KMS-11 (cell line): ENCODE measurements around the gene ST14.
A peak's percentile ranks its signal among the peaks of the same experiment; 100 is the strongest.

Experiments
- H2AFZ ChIP-seq: fragments of 200-600 bp; sonication (generic); 2 replicates; pipeline ENCODE4 v1.6.1; 2016; ENCODE audit warnings: antibody characterized with exemption, mixed run types, low read depth
- H3K27ac ChIP-seq: fragments of 200-600 bp; sonication (generic); 2 replicates; pipeline ENCODE4 v1.6.1; 2016; ENCODE audit warnings: mild to moderate bottlenecking, mixed run types
- H3K27me3 ChIP-seq: fragments of 200-600 bp; sonication (generic); 2 replicates; pipeline ENCODE4 v1.6.1; 2017; ENCODE audit warnings: mild to moderate bottlenecking, low read depth, mixed run types, moderate library complexity; ENCODE audit not compliant: insufficient read depth
- H3K36me3 ChIP-seq: fragments of 200-600 bp; sonication (generic); 2 replicates; pipeline ENCODE4 v1.6.1; 2017; ENCODE audit warnings: mild to moderate bottlenecking, mixed run types; ENCODE audit not compliant: insufficient read depth
- H3K4me1 ChIP-seq: fragments of 200-600 bp; sonication (generic); 2 replicates; pipeline ENCODE4 v1.6.1; 2016; ENCODE audit warnings: mild to moderate bottlenecking, low read depth, mixed run types; ENCODE audit not compliant: poor library complexity, severe bottlenecking
- H3K4me2 ChIP-seq: fragments of 200-600 bp; sonication (generic); 2 replicates; pipeline ENCODE4 v1.7.0; 2016; ENCODE audit warnings: mild to moderate bottlenecking, mixed run types
- H3K4me3 ChIP-seq: fragments of 200-600 bp; sonication (generic); IDR thresholded peaks from 2 replicates; pipeline ENCODE4 v1.6.1; 2017; ENCODE audit warnings: low read depth, low read length, mixed read lengths; ENCODE audit not compliant: insufficient read depth
- H3K79me2 ChIP-seq: fragments of 200-600 bp; sonication (generic); 2 replicates; pipeline ENCODE4 v1.6.1; 2016; ENCODE audit warnings: low read depth, mixed run types; ENCODE audit not compliant: insufficient read depth
- H3K9ac ChIP-seq: fragments of 200-600 bp; sonication (generic); 2 replicates; pipeline ENCODE4 v1.6.1; 2016; ENCODE audit warnings: mild to moderate bottlenecking, mixed run types
- H4K20me1 ChIP-seq: fragments of 200-600 bp; sonication (generic); 2 replicates; pipeline ENCODE4 v1.6.1; 2016; ENCODE audit warnings: mild to moderate bottlenecking, mixed run types; ENCODE audit not compliant: insufficient read depth
- CTCF ChIP-seq: fragments of 200-600 bp; sonication (generic); conservative IDR thresholded peaks from 2 replicates; pipeline ENCODE4 v1.6.1; 2017; ENCODE audit warnings: low read depth, mild to moderate bottlenecking, antibody characterized with exemption, low read length, moderate library complexity, mixed read lengths

ST14 gene

GRCh38 chr11:130180896-130181294, 21.3 kb downstream of the ST14 start:
- Histone ChIP-seq H3K27ac (peak overlapping the region; percentile 93), H3K9ac (peak overlapping the region; percentile 65; the same call in 1 of the 2 replicates), H3K27me3 (no peaks in the 10 kb centered on the region), H3K4me2 (peak overlapping the region; percentile 98), H3K4me3 (no peak overlapping the region), H3K4me1 (peaks cover 76% of the 10 kb centered on the region), H4K20me1 (no peaks in the 10 kb centered on the region), H3K36me3 (no peaks in the 10 kb centered on the region), H2AFZ (no peak overlapping the region), H3K79me2 (peaks cover 85% of the 10 kb centered on the region)
- no peak for TF ChIP-seq CTCF

- Histone ChIP-seq H3K4me3 (no peak overlapping the region), H3K9ac (peak overlapping the region; percentile 65; the same call in 1 of the 2 replicates), H3K36me3 (no peaks in the 10 kb centered on the region), H3K27me3 (no peaks in the 10 kb centered on the region), H3K27ac (peak overlapping the region; percentile 93), H4K20me1 (no peaks in the 10 kb centered on the region), H3K4me2 (peak overlapping the region; percentile 98), H3K79me2 (peaks cover 84% of the 10 kb centered on the region), H2AFZ (peak overlapping the region; percentile 34; the same call in 1 of the 2 replicates), H3K4me1 (peaks cover 70% of the 10 kb centered on the region)
- TF ChIP-seq CTCF: no peak
These were observed 22.0 kb downstream of the ST14 start for GRCh38 chr11:130181295-130182272.

- no peak overlapping the region for H3K9ac ChIP-seq
- no peak overlapping the region; the same call in 1 of the 2 replicates for H3K27ac ChIP-seq
These were observed 24.5 kb downstream of the ST14 start for GRCh38 chr11:130183878-130184610.

More at GRCh38 chr11:130183878-130184610, 24.5 kb downstream of the ST14 start:
- H2AFZ ChIP-seq: no peak overlapping the region
- H3K36me3 ChIP-seq: no peaks in the 10 kb centered on the region
- H4K20me1 ChIP-seq: no peaks in the 10 kb centered on the region
- H3K79me2 ChIP-seq: peaks cover 65% of the 10 kb centered on the region
- no peak overlapping the region for H3K4me2 ChIP-seq
- TF ChIP-seq CTCF: no peak
- peaks cover 46% of the 10 kb centered on the region for H3K4me1 ChIP-seq
- no peaks in the 10 kb centered on the region for H3K27me3 ChIP-seq
- no peak overlapping the region for H3K4me3 ChIP-seq
